NCI-H2227 treated with DMSO at 0.1 percent for 48 hours (cell line): ENCODE results near the gene COL23A1.

ENCODE experiments used
- DNase-seq: peaks from one replicate; lab custom pipeline; 2025; lab: John Stamatoyannopoulos, UW

COL23A1 gene

DNA sequence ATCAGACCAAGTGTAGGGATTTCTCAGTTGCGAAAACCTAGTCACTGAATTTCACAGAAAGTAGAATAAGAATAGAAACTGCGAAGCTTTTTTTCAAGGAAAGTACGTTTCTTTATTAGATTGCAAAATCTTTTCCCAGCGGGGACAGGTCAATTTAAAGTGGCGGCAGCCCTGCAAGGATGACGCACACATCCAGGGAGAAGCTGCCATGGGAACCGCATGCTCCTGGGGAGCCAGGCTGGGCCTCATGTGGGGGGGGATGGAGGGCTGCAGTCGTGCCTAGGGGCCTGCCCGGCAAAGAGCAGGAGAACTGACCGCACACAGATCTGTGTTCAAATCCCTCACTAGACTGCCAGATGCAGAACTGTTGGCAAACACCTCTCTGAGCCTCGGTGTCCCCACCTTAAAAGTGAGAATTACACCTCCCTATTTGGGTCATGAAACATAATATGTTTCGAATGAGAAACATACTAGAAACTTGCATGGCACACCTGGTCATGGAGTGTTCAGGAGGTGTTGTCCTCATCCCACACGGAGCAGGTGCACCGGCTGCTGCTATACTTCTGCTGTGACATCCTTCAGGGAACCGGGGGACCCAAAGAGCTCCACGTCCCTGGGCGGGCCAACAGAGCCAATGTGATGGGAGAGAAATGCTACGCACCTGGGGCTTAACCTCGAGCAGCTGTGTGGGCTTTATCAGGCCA is 229.8 kb downstream of the COL23A1 start:
- no peak for DNase-seq

DNA sequence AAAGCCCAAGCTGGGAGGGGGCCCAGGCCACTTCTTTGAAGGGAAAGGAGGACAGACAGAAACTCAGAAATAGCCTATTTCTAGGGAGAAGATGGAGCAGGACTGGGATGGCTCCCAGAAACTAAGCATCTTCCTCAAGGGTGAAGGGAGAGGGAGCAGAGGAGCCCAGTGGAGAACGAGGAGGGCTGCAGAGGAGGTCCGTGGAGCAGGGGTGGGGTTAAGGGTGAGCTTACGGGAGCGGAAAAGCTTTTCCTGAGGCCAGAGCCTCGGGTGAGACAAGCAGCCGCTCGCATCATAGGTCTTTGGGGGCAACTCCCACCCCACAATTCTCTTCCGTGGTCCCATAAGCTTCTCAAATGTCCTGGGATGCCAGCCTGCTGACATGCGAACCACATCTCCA is 230.5 kb downstream of the COL23A1 start:
- no peak for DNase-seq

DNA sequence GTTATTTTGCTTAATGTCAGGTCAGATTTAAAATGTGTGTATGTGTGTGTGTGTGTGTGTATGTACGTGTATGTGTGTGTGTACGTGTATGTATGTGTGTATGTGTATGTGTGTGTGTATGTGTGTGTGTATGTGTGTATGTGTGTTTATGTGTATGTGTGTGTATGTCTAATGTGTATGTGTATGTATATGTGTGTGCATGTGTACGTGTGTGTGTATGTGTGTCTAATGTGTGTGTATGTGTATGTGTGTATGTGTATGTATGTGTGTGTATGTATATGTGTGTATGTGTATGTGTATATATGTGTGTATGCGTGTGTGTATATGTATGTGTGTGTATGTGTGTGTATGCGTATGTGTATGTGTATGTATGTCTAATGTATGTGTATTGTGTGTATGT is 232.5 kb downstream of the COL23A1 start:
- no peak for DNase-seq

DNA sequence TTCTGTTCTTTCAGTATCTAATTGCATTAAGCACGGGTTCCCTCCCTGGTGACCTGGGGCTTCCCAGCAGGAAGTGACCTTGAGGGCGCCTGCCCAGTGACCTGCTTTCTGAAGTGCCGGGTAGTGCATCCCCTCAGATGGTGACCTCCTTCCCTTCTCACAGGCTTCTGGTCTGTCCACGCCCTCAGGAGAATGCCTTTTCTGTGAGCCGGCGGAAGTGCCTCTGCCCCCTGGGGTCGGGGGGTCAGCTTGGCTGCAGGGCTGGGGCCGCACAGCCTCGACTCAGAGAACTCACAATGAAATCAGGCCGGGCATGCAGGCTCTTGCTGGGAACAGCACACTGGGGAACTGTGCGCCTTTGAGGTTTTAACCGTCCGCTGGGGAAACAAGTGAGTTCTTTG is 233.1 kb downstream of the COL23A1 start:
- no peak for DNase-seq

DNA sequence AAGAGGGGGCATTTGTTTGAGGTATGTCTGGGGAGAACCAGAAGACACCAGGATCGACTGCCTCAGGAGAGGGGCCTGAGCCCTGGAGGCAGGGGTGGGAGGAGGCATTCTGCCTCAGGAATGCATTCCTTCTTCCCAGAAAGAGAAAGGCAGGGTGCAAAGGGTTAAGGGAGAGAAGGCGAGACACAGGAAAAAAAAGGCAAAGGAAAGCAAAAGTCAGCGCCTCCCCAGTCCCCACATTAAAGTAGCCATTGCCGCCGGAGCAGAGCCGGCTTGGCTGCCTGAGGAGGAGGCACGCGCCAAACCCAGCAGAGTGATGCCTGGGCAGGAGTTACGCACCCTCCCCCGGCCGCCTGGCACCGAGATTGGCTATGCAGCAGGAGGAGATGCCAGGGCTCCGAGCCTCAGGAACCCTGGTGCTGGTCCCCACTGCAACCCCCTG is 233.7 kb downstream of the COL23A1 start:
- no peak for DNase-seq

DNA sequence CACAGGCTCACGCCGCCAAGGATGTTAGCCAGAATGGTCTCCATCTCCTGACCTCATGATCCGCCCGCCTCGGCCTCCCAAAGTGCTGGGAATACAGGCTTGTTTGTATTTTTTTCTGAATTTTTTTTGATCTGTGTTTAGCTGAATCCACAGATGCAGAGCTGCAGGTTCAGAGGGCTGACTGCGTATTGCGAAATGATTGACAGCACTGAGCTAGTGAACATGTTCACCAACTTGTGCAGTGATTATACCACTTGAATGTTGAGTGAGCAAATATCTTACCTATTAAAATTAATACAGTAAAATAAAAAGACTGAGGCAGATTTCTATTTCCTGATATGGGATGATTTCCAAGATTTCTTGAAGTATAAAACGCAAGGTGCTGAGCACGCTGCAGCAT is 234.5 kb downstream of the COL23A1 start:
- DNase-seq: no peak

DNA sequence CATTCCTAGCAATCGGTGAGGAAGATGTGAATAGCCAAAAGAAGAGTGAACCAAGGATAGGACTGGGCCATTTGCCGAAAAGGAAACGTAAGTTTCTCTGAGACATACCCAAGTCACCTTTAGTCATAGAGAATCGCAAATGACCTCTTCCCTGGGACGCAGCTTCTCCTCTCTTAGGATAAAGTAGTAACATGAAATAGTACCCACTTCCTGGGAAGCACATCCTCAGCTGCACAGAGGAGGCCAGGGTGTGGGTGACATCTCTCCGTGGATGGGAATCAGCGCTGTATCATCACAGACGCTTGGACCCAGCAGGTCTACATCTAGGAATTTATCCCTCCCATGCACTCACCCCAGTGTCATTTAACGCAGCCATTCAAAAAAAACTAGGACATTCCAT is 236.7 kb downstream of the COL23A1 start:
- DNase-seq: no peak

DNA sequence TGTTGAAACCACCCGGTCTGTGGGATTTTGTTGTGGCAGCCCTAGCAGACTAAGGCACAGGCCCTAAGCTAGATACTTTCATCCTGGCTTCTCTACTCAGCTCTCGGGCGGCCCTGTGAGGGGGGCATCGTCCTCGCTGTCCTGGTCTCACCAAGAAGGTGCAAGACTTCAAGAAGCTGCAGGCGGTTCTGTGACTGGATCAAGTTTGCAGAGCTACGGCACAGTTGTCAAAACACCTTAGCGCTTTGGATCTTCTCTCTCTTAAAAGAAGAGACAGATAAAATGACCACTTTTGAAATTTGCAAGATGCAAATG is 238.2 kb downstream of the COL23A1 start:
- DNase-seq: no peak

DNA sequence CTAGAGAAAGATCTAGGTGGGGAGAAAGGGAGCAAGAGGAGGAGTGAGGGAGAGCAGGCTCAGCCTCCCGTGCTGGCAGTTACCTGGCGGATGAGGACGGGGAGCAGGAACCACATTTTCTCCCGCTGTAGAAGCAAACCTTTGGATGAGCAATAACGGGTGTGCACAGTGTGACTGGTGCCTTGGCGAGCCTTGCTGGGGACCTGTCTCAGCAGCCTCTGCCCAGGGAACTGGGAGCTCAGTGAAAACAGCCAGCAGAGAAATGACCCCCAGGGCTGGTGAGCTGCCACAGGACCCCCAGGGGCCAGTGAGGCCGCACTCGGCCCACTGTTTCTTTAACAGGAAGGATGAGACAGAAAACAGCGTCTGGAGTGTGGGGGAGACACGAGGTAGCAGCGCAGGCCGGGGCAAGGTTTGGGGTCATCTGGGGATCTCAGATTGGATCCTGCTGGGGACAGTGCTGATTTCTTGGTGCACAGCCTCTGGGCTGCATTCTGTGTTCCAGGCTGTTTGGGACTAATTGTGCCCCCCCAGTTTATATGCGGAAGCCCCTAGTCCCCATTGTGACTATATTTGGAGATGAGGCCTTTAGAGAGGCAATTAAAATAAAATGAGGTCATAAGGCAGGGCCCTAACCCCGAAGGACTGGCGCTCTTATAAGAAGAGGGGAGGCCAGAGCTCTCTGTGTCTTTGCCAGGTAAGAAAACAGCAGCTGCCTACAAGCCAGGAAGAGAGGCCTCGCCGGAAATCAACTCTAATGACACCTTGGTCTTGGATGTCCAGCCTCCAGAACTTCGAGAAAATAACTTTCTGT is 238.8 kb downstream of the COL23A1 start:
- DNase-seq: no peak

DNA sequence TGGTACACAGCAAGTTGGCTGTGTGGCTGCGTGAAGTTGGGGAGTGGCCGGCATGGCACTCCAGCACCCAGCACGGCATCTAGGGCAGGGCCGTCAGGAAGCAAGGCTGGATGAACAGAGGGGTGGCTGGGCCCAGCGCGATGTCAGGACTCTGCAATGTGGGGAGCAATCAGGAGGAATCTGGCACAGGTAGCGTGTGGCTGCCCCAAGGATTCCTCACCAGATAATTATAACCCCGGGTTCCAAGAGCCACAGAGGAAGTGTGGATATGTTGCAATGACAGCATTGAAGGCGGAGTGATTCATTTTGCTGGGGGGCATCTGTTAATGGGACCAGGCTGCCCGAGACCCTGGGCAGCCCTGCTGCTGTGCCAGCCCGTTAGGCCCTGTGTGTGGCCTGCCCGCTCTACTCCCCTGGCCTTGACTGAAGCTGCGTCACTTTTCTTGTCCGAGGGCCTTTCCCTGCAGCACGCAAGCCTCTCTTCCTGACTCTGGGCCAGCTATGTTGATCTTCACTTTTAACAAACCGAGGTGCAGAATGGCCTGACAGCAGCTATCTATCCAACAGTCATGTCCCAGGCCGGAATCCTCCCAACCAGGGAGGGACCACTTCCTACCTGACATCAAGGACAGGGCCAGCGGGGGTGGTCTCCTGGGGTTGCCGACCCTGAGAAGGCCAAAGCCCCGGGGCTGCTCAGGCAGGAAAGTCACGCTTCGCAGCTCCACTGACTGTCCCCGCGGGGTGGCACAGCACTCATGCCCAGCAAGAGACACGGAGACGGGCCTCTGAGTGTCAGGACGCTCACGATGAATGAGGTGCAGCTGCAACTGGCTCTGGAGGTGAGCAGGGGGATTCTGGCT is 239.6 kb downstream of the COL23A1 start:
- DNase-seq: no peak

DNA sequence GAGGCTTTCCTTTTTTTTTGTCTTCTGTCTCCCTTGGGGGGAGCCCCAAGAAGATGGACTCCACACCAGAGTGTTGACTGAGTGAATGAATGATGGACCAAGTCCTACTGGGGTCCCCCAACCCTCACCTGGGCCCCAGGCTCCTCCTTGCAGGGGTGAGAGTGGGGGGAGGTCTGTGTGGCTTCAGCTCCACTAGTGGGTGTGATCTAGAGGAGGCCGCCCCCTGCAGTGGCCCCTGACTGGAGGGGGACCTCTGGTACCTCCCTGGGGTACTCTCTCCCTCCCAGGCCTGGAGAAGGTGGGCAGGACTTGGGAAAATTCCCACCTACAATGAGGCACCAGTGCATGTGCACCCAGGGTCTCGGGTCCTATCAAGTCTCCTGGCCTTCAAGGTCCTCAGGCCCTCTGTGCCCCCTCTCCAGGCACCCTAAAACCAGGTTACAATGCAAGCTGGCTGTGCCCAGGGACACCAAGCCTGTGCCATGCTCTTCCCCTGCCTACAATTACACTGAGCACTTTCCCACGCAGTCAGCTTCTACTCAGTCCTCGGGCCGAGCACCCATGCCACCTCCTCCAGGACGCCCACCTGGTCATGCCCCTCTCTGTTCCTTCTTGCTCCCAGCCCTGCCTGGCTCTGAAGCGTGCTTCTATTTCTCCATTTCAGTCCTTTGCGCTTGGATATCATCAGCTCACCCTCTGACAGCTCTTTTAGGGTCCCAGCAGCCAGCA is 240.4 kb downstream of the COL23A1 start:
- DNase-seq: no peak

DNA sequence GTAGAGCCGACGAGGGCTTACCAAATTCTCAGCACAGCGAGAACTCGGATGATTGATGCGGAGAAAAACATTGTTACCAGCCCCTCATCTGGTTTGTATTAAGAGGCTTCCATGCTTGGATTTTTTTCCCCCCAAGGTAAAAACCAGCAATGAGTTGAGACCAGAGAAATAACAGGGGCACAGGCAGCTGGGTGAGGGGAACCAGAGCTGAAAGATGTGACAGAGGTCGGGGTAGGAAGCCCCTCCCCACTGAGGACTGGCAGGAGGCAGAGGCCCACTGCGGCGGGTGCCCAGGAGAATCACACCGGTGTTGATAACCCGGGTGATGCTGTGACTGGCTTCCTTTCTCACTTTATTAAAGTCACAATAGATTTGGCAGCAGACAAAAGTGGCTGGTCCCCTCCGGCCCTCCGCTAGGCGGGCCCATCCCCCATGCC is 241.1 kb downstream of the COL23A1 start:
- no peak for DNase-seq

DNA sequence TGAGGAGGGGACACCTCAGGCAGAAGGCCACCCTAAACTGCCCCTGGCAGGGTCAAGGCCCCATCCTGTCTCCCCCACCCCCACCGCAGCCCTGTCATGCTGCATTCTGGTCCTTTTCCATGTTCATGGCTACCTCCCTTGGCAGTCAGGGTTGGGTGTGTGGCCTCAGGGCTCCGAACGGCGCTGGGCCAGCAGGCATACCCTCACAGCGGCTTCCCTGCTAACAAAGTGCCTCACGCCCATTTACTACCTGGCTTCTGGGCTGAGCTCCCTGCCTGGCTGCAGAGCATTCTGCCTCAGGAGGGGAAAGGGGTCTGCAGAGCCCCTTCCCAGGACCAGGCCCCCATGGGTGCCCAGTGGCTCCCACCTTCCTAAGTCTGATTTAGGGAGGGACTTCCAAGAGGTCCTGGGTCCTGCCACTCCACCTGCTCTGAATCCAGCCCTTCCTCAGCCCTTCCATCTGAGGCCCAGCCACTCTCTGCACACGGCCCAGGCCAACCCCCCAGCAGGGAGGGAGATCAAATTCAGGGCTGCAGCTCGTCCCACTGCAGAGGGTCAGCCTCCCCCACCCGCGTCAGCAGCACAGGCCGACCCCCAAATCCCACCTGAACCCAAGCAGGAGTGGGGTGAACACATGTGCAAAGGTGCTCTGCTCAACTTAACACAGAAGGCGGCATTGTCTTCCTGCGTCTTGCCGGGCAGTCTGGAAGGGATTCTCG is 241.7 kb downstream of the COL23A1 start:
- DNase-seq: no peak

DNA sequence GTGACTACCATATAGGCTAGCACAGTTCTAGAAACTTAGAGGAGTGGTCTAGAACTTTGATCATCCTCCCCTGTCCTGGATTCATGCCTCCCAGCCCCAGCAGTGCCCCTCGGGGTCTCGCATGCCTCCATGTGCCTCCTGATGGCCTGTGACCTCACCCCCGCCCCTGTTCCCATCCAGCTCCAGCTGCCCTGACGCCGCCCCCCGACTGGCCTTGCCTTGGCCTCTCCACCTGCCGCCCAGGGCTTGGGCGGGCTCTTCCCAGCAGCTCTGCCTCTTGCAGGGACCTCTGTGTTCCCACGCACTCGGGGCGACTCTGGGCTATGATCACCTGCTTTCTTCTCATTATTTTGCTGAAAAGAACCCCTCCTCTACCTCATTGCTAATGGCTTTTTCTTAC is 242.2 kb downstream of the COL23A1 start:
- DNase-seq: no peak

DNA sequence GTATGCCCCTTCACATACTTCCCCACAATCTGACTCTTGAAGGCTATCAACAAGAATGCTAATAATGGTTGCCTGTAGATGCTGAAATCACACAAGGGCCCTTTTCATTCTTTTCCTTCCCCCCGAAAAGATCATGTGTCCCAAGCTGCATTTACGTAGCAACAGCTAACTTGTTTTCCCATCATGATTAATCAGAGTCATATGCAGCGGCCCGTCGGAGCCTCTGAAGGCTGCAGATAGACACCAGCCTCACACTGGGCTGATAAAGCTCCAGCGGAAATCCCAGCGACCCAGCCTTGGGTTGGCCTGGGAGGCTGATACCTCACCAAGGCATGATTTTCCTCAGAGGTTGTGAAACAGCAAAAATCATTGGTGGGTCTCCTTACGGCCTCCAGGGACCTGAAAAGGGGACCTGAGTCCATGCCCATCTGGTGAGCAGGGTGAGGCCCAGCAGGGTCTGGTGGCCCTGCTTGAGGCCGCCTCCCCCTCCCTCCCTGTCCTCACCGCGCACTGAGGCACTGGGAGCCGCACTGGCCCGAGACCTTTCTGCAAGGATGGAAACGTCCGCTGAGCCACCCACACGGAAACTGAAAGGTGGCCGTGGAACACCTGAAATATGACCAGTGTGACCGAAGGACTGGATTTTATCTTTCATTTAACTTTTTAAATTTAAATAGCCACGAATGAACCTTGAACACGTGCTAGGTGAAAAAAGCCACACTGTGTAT is 243.4 kb downstream of the COL23A1 start:
- no peak for DNase-seq

DNA sequence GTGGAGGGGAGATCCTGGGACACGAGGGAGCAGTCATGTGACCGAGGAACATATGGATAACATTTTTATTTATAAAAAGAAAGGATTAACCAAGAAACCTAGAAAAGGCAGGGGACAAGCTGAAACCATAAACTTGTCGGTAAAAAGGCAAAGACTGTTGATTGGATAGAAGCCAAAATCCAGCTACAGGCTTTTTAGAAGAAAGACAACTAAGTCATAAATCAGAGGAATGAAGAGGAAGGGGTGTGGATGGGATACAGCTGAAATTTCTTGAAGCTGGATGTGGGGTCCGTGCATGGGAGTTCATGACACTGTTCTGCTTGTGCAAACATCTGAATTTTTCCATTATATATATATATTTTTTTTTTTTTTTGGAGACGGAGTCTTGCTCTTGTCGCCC is 246.9 kb downstream of the COL23A1 start:
- DNase-seq: no peak

DNA sequence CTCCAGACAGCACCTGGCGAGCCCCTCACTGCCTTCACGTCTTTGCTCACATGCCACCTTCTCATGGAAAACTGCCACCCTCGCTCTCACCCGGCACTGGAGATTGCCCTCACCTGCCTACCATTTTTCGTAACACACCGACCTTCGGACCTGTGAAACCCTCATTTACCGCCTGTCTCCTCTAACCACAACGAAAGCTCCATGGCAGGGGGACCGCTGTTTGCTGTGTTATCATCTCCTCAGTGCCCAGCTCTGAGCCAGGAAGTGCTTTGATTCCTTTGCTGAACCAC is 248.4 kb downstream of the COL23A1 start:
- no peak for DNase-seq

DNA sequence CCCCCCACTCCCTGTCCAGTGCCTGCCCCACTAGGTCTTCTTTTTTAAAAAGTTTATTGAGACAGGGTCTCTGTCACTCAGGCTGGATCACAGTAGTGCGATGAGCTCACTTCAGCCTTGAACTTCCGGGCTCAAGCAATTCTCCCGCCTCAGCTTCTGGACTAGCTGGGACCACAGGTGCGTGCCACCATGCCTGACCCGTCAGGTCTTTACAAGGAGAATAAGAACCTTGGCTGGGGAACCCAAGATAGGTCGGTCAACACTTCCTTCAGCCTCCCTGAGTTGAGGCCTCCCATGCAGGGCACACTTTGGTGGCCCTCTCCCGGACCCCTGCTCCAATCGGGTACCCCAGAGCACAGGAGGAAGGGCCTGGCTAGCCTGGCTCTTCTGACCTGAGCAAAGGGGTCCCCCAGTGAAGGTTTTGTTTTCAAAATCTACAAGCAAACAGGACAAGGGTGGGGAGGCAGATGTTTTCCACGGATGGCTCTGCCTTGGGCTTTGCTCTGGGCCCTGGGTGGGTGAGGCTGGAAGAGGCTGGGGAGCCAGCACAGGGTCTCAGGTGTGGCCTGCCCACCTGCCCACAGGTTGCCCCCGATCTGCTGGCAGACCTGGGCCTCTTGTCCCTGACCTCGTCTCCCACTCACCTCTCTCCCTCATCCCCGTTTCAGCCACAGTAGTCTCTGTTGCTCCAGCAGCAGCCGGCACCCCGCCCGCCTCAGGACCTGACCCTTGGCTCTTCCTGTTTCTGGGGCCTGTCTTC is 248.9 kb downstream of the COL23A1 start:
- DNase-seq: no peak

DNA sequence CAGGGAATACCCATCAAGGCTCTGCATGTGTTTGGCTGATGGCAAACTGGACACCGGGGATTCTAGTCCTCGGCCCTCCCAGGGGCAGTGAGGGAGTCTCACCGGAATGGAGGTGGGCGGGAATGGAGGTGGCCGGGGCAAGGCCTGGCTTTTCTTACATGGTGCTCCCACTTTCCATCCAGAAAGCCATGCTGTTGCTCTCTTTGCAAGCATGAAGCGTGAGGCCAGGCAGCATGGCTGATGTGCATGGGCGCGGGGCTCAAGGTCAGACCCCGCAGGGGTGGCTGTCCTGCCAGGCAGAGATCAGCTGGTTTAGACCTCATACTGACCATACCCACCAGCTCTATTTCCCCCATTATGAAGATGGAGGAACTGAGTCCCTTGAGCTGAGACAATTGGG is 249.6 kb downstream of the COL23A1 start:
- no peak for DNase-seq

DNA sequence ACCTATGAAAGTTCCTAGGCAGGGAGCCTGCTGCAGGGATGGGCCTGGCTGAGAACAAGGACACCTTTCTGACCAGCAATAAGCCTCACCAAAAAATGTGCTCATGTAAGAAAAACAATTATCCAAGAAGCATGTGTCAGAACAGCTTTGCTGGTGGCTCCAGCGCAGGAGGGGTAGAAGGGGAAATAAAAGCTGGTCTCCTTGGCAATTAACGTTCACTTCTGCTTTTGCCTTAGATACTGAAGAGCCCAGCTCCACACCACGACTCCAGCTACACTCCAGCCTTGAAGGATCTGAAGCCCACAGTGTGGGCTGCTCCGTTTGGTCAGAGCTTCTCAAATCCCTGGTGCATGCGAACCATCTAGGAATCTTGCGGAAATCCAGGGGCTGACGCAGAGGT is 250.0 kb downstream of the COL23A1 start:
- no peak for DNase-seq
